ENCODE measurements around the gene SLC1A3.

The SLC1A3 gene

DNA sequence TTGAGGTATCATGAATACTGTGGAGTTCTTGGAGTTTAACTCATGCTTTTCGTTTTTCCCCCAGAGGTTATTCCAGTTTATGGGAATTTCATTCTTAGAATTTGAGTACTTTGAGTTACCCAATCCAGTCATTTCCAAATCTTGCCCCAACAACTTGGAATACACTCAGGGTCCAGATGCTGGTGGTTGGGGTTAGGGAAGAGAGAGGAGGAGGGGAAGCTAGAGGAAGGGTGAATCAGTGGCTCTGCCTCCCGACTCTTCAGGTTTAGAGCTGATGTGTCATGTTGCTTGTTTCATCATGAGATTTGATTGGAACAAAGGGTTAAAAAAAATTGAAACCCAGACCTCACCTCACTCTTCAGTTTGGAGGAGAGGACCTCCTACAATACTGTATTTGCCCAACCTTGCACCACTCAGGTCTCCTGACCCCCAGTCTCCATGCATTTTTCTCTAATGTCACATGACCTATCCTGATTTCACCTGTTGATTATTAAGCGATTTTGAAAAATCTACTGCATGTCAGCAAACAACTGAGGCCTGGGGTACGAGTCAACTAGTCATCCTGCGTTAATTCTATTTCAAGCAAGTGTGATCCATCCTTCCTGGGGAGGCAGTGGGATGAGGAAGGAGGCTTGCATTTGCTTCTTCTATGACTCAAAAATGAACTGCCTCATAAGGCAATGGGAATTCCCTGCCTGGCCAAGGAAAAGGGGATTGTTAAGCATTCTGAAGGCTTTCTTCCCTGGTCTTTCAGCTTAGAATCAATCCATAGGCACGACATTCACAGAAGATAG, 6.2 kb upstream of the SLC1A3 start:
- no peak for DNase-seq (ENCODE audit: low read depth)

- DNase-seq (ENCODE audit: low read depth) = no peak
Observed at GRCh38 chr5:36600917-36601527, 5.4 kb upstream of the SLC1A3 start.

- DNase-seq (ENCODE audit: low read depth) = no peak
Observed at GRCh38 chr5:36602704-36603321, 3.6 kb upstream of the SLC1A3 start.

GRCh38 chr5:36605241-36605640, 1.2 kb upstream of the SLC1A3 start:
- no peak for DNase-seq (ENCODE audit: low read depth)

- DNase-seq (ENCODE audit: low read depth) = no peak
Observed at GRCh38 chr5:36606036-36606427, 374 bp upstream of the SLC1A3 start.

DNA sequence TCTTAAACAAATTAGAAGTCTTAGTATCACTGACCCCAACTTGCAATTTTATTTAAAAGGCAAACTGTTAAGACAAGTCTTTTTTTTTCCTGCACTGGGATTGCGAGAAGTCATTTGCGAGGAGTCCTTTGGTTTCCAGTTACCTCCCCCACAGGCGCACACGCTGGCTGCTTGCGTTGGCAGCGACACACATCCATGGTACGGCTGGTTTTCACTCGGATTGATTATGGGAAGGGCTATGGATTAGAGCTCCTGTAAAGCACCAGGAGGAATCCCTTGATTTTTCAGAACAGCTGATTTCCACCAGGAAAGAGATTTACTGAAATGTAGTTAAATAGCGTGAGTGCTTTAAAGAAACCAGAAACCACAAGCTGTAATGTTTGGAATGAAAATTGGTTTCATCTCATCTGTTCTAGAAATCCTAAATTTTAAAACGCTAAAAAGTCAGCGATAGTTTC, 737 bp downstream of the SLC1A3 start:
- DNase-seq (ENCODE audit: low read depth) = peak; percentile 50

DNA sequence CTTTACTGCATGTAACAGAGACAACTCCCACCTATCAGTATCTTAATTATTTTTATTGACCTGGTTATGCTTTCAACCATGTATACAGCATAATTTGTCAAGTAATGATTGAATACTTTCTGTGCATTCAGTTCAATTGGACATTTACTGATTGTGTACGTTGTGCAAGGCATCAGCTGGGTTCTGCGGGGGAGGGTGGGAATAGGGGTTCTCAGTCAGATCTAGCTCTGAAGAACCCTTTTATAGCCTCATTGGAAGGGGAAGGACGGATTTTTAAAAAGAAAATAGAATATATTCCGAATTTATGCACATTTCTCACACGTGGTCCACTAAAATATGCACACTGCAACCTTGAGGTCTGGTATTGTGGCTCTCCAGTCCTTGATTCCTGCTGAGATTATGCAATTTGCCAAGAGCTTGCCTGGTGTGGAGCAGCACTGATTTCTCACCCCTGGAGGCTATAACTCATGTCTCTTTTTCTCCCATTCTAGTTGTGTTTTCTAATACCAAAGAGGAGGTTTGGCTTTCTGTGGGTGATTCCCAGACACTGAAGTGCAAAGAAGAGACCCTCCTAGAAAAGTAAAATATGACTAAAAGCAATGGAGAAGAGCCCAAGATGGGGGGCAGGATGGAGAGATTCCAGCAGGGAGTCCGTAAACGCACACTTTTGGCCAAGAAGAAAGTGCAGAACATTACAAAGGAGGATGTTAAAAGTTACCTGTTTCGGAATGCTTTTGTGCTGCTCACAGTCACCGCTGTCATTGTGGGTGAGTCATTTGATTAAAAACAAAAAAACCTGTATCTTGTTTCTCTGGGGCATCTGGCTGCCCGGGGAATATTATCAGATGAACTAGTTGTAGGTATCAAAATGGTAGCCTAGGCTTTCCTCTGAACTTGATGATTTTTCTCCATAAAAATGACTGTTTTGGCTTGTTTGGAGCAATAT, 1.7 kb downstream of the SLC1A3 start:
- DNase-seq (ENCODE audit: low read depth) = peak; percentile 62

DNA sequence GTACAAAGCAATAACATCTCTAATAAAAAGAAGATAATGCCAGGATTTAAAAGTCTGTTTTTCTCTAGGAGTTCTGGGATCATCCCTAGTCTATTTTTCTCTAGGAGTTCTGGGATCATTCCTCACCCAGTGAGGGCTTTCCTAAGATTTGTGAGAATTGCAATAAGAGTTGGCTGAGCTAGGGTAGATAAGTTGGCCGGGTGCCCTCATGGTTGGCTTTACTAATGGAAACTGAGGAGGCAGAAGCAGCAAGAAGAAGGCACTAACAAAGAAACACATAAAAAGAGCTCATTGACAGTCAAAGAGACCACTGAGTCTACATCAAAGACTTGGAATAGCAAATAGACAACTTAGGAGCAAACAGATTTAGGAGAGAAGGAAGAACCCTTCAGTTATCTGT, 4.2 kb downstream of the SLC1A3 start:
- DNase-seq (ENCODE audit: low read depth) = no peak

DNA sequence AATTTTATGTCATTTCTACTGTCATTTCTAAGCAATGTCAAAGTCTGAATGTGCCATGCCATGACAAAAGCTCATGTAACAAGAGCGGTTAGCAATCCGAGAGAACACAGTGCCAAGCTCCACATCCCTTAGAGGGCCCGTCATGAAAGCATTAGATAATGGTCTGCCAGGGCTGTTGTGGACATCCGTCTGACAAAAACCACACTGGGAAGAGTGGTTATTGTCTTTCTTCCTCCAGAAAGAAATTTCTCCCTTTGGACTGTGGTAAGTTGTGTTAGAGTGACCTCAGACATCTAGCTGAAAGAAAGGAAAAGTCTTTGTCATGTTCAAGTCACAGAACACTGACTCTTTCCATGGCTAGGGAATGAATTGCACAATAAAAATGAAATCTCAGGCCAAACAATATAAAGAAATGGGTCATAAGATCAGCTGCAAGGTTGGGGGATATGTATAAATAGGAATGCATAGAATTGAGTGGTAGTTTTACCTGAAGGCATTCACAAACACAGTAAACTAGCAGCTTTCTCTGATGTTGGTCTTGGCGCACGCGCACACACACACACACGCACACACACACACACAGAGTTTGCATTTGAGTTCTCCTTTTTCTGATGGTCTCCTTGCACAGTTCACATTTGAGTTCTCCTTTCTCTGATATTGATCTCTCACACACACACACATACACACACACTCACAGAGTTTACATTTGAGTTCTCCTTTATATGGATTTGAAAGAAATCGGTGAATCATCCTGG, 5.3 kb downstream of the SLC1A3 start:
- DNase-seq (ENCODE audit: low read depth) = no peak

DNA sequence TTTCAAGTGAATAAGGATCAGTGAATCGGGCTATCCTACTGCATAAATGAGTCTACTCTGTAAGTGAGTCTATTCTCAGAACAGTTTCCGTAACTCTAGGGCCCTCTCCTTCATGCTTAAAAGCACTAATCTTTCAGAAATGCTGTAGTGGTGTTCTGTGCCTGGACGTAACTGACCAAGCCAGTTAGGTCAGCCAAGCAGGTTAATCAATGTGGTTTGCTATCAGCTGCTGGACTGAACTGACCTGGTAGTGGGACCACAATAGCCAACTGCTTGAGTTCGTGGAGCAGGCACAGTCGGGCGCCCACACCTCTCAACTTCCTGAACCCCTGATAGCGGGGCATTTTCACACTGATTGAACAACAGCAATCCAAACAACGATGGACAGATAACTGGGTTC, 6.8 kb downstream of the SLC1A3 start:
- no peak for DNase-seq (ENCODE audit: low read depth)

- DNase-seq (ENCODE audit: low read depth) = no peak
Observed at GRCh38 chr5:36613771-36614656, 7.6 kb downstream of the SLC1A3 start.

DNA sequence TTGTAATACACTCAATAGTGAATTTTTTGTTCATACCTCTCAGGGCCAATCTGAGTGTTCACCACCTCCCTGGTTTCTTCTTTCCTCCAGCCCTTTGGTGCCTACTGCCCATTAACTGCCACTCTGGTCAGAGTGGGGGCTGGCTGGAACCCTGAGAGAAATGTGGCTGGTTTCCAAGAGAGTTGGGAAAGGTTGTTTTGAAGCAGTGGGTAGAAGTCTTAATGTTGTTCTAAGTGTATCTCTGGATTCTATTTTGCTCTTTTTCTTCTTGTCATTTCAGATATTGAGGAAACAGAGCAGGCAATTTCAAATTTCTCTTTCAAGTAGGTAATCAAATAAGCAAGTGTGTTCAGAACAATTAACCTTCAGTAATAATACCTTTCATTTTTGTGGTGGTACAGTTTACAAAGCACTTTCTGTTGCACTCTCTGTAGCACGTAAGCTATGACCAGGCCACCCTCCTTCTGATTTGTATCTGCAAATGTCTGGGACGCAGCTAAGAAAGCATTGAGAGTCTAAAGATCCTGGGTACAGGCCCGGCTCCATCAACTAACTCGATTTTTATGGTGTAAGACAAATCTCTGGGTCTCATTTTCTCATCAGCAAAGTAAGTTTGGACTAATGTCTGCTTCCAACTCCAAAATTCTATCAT, 8.4 kb downstream of the SLC1A3 start:
- no peak for DNase-seq (ENCODE audit: low read depth)

- no peak for DNase-seq (ENCODE audit: low read depth)
Observed at GRCh38 chr5:36619012-36619635, 12.7 kb downstream of the SLC1A3 start.

GRCh38 chr5:36621985-36622384, 15.6 kb downstream of the SLC1A3 start:
- no peak for DNase-seq (ENCODE audit: low read depth)

DNA sequence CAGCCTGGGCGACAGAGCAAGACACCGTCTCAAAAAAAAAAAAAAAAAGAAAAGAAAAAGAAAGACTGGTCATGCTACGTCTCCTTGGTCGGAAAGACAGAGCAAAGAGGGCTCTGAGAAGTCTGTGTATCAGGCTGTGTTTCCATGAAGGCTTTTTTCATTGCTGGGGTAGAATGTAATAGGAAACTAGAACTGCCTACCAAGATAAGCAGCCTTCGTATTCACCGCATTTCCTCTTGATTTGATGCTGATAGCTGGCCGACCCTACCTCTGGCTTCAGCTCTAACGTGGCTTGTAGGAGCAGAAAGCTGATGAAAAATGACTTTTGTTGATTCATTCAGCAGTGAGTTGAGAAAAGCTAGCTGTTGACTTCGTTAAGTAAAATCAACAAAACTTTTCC, 17.4 kb downstream of the SLC1A3 start:
- no peak for DNase-seq (ENCODE audit: low read depth)

GRCh38 chr5:36624277-36624676, 17.9 kb downstream of the SLC1A3 start:
- DNase-seq (ENCODE audit: low read depth) = no peak

GRCh38 chr5:36628695-36629094, 22.3 kb downstream of the SLC1A3 start:
- no peak for DNase-seq (ENCODE audit: low read depth)

DNA sequence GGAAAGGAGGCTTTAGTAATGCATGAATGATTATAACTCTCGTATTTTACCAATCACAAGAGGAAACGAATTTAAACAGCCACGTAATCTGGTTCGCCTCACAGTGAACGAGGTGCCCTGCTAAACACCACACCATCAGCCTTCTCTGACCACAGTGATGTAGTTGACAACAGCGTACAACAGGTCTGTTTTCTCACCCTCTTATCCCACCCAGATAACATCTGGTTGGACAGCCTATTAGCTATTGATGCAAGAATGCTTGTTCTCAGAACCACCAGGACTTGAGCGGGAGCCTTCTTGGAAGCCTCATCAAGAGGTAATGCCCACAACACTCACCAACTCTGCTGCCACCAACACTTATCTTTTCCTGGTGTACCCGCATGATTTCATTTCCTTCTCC, 23.3 kb downstream of the SLC1A3 start:
- no peak for DNase-seq (ENCODE audit: low read depth)

Measured in iris pigment epithelial cell (primary cell).